Measurements from ENCODE around the gene USH1G.

GRCh38 chr17:74872313-74873036 is 50.6 kb downstream of the USH1G start, which contains the start of gene FDXR:
- TF ChIP-seq CTCF (IDR thresholded peaks at IDR 0.05; ENCODE audit: low read length) (no peak), EZH2 (IDR thresholded peaks at IDR 0.05; ENCODE audit: borderline replicate concordance, low read length) (no peak)

All from OCI-LY1 (cell line).